GM19328 (cell line): Measurements from ENCODE around the gene MTUS2.

ENCODE experiments used
- ATAC-seq: cut with Tn5 transposase; IDR thresholded peaks from one replicate; pipeline ENCODE4 v1.9.1; 2021; ENCODE audit warnings: mild to moderate bottlenecking, moderate library complexity; ENCODE audit not compliant: unreplicated experiment

Gene MTUS2

GRCh38 chr13:29103065-29103800 is 283.1 kb downstream of the MTUS2 start:
- no peak for ATAC-seq

GRCh38 chr13:29104461-29104860 is 284.3 kb downstream of the MTUS2 start:
- no peak for ATAC-seq

GRCh38 chr13:29105779-29106178 is 285.6 kb downstream of the MTUS2 start:
- no peak for ATAC-seq

- no peak for ATAC-seq
Observed at GRCh38 chr13:29106651-29107050, 286.5 kb downstream of the MTUS2 start.

GRCh38 chr13:29108068-29108786 is 288.1 kb downstream of the MTUS2 start:
- ATAC-seq: no peak

- no peak for ATAC-seq
Observed at GRCh38 chr13:29109987-29110386, 289.8 kb downstream of the MTUS2 start.

GRCh38 chr13:29111446-29111845 is 291.3 kb downstream of the MTUS2 start:
- ATAC-seq: no peak

GRCh38 chr13:29115842-29116241 is 295.7 kb downstream of the MTUS2 start:
- no peak for ATAC-seq

- ATAC-seq: no peak
Observed at GRCh38 chr13:29117663-29118062, 297.5 kb downstream of the MTUS2 start.

- no peak for ATAC-seq
Observed at GRCh38 chr13:29118471-29118870, 298.3 kb downstream of the MTUS2 start.

GRCh38 chr13:29125191-29125933 is 305.2 kb downstream of the MTUS2 start:
- peak; percentile 55 for ATAC-seq

GRCh38 chr13:29125934-29126424 is 305.8 kb downstream of the MTUS2 start:
- ATAC-seq: peak; percentile 56

GRCh38 chr13:29129616-29130015 is 309.5 kb downstream of the MTUS2 start:
- no peak for ATAC-seq

GRCh38 chr13:29131159-29131558 is 311.0 kb downstream of the MTUS2 start:
- no peak for ATAC-seq

- no peak for ATAC-seq
Observed at GRCh38 chr13:29131881-29132668, 311.9 kb downstream of the MTUS2 start.

- ATAC-seq: no peak
Observed at GRCh38 chr13:29136341-29136740, 316.2 kb downstream of the MTUS2 start.

GRCh38 chr13:29137016-29137415 is 316.9 kb downstream of the MTUS2 start:
- no peak for ATAC-seq

- no peak for ATAC-seq
Observed at GRCh38 chr13:29137995-29138394, 317.9 kb downstream of the MTUS2 start.

- ATAC-seq: no peak
Observed at GRCh38 chr13:29140277-29140676, 320.1 kb downstream of the MTUS2 start.

GRCh38 chr13:29143847-29144246 is 323.7 kb downstream of the MTUS2 start:
- no peak for ATAC-seq

GRCh38 chr13:29154390-29154789 is 334.3 kb downstream of the MTUS2 start:
- no peak for ATAC-seq
